Caco-2 (cell line): ENCODE data around the gene GADD45GIP1. TPM values are rescaled to one million over a fixed set of nuclear protein-coding genes. Genes with fewer than 3 reads are reported as not detected.

Source experiments
- BruUV-seq: library from RNA; stranded (reverse); fragments of 400-500 nt; replicated peaks from 2 replicates; lab custom pipeline; 2021; lab: Mats Ljungman, UMichigan
- CTCF ChIA-PET: fragments of 300-600 bp; sonication (Branson Sonifier 250); formaldehyde crosslinking; loops from one replicate; lab custom pipeline; 2022; ENCODE audit warnings: antibody characterized with exemption; lab: Charles Lee
- POLR2A ChIA-PET: fragments of 300-600 bp; sonication (Branson Sonifier 250); formaldehyde crosslinking; loops from one replicate; lab custom pipeline; 2022; ENCODE audit warnings: antibody characterized with exemption; lab: Charles Lee
- DNase-seq, 2 experiments: peaks; one replicate each; pipeline versions ENCODE4 v3.0.0 to v3.0.0-alpha.2; 2020 to 2022
- H3K27me3 ChIP-seq: replicated peaks from 2 replicates; pipeline ENCODE4 v1.6.0; 2011; ENCODE audit warnings: low read length; ENCODE audit not compliant: control insufficient read depth, insufficient read depth
- H3K36me3 ChIP-seq: 2 replicates; pipeline ENCODE4 v1.5.1; 2011; ENCODE audit warnings: low read length; ENCODE audit not compliant: control insufficient read depth, insufficient read depth
- H3K4me1 ChIP-seq: fragments of 250-450 bp; sonication (Bioruptor Pico); 2 replicates; pipeline ENCODE4 v1.5.1; 2020; ENCODE audit warnings: mild to moderate bottlenecking
- H3K4me3 ChIP-seq: 2 replicates; pipeline ENCODE4 v1.5.1; 2011; ENCODE audit warnings: low read depth, mild to moderate bottlenecking, control low read depth, low read length
- H3K9me3 ChIP-seq: fragments of 250-450 bp; sonication (Bioruptor Pico); 2 replicates; pipeline ENCODE4 v1.5.1; 2020; ENCODE audit warnings: mild to moderate bottlenecking, moderate library complexity
- H3K27ac Mint-ChIP-seq: one replicate; pipeline ENCODE4 v1.8.0; 2022; ENCODE audit warnings: mixed read lengths; ENCODE audit not compliant: unreplicated experiment
- H3K27me3 Mint-ChIP-seq: one replicate; pipeline ENCODE4 v1.8.0; 2022; ENCODE audit warnings: mixed read lengths; ENCODE audit not compliant: insufficient read depth, unreplicated experiment
- H3K36me3 Mint-ChIP-seq: one replicate; pipeline ENCODE4 v1.8.0; 2022; ENCODE audit warnings: mild to moderate bottlenecking, mixed read lengths; ENCODE audit not compliant: insufficient read depth, unreplicated experiment
- H3K4me1 Mint-ChIP-seq: one replicate; pipeline ENCODE4 v1.8.0; 2022; ENCODE audit warnings: low read depth, mixed read lengths; ENCODE audit not compliant: unreplicated experiment
- H3K4me3 Mint-ChIP-seq: one replicate; pipeline ENCODE4 v1.8.0; 2022; ENCODE audit warnings: mild to moderate bottlenecking, moderate library complexity, mixed read lengths; ENCODE audit not compliant: unreplicated experiment
- H3K9me3 Mint-ChIP-seq: one replicate; pipeline ENCODE4 v1.8.0; 2022; ENCODE audit warnings: mixed read lengths; ENCODE audit not compliant: unreplicated experiment
- CTCF ChIP-seq, 2 experiments: fragments of 200-600 bp in 1 of 2; IDR thresholded peaks; 1 replicate in 1 of 2; 2 replicates in 1 of 2; pipeline versions ENCODE4 v1.5.1 to v1.8.0; 2011 to 2022; ENCODE audit warnings: antibody characterized with exemption in 1 of 2, control low read depth in 1 of 2, inconsistent platforms in 1 of 2, low read depth in 1 of 2, low read length in 1 of 2, mild to moderate bottlenecking in 1 of 2, moderate library complexity in 1 of 2; ENCODE audit not compliant: insufficient read depth in 1 of 2, severe bottlenecking in 1 of 2, unreplicated experiment in 1 of 2
- intact Hi-C: fragments of 100-400 bp; cut with micrococcal nuclease; formaldehyde crosslinking; loops from one replicate; pipeline ENCODE4 v1.10.0; 2022; ENCODE audit not compliant: unreplicated experiment
- total RNA-seq: library from RNA; stranded (reverse); gene quantifications from 2 replicates; pipeline ENCODE4 v1.2.3, GENCODE V29; 2022

The GADD45GIP1 gene
- total RNA-seq, 1 experiment from 2014 or later = 39.3 TPM

GRCh38 chr19:12987781-12988180, 30.8 kb upstream of the GADD45GIP1 start:
- H3K9me3 ChIP-seq = no peaks in the 10 kb centered on the region; the same call in 1 of the 2 replicates
- TF ChIP-seq CTCF (IDR thresholded peaks at IDR 0.05; ENCODE audit: insufficient read depth in 1 of 2, low read depth in 1 of 2, low read length in 1 of 2, severe bottlenecking in 1 of 2, unreplicated experiment in 1 of 2) = no peak
- BruUV-seq = no TSS peak
- Mint-ChIP-seq H3K27ac (no peak overlapping the region), H3K4me1 (no peaks in the 10 kb centered on the region), H3K27me3 (peaks cover 5% of the 10 kb centered on the region), H3K9me3 (no peaks in the 10 kb centered on the region), H3K4me3 (no peak overlapping the region), H3K36me3 (no peaks in the 10 kb centered on the region)
- intact Hi-C loops = loop anchor here (1.0 kb wide), 1 partner anchor 26 kb away; no protein-coding TSS in a partner anchor
- ChIA-PET CTCF (no interaction called here), POLR2A (no interaction called here)
- H3K27me3 ChIP-seq = no peaks in the 10 kb centered on the region
- no peaks in the 10 kb centered on the region for H3K36me3 ChIP-seq
- H3K4me3 ChIP-seq = no peak overlapping the region
- peaks cover 3% of the 10 kb centered on the region; the same call in 1 of the 2 replicates for H3K4me1 ChIP-seq
- no peak for DNase-seq

GRCh38 chr19:12987190-12987589, 30.2 kb upstream of the GADD45GIP1 start:
- H3K27me3 Mint-ChIP-seq = peaks cover 4% of the 10 kb centered on the region
- intact Hi-C loops = no loop called here
- no peaks in the 10 kb centered on the region; the same call in 1 of the 2 replicates for H3K9me3 ChIP-seq
- H3K4me3 Mint-ChIP-seq = no peak overlapping the region
- no TSS peak for BruUV-seq
- POLR2A ChIA-PET = no interaction called here
- TF ChIP-seq CTCF (IDR thresholded peaks at IDR 0.05; ENCODE audit: insufficient read depth in 1 of 2, low read depth in 1 of 2, low read length in 1 of 2, severe bottlenecking in 1 of 2, unreplicated experiment in 1 of 2) = no peak
- H3K4me1 Mint-ChIP-seq = no peaks in the 10 kb centered on the region
- H3K4me3 ChIP-seq = no peak overlapping the region
- no peak for DNase-seq
- CTCF ChIA-PET = no interaction called here
- no peaks in the 10 kb centered on the region for H3K9me3 Mint-ChIP-seq
- no peaks in the 10 kb centered on the region for H3K27me3 ChIP-seq
- no peak overlapping the region for H3K27ac Mint-ChIP-seq
- H3K36me3 ChIP-seq = no peaks in the 10 kb centered on the region
- H3K36me3 Mint-ChIP-seq = no peaks in the 10 kb centered on the region
- H3K4me1 ChIP-seq = peaks cover 3% of the 10 kb centered on the region; the same call in 1 of the 2 replicates

- Mint-ChIP-seq H3K36me3 (no peaks in the 10 kb centered on the region), H3K4me3 (no peak overlapping the region), H3K27me3 (peaks cover 2% of the 10 kb centered on the region), H3K27ac (no peak overlapping the region), H3K4me1 (no peaks in the 10 kb centered on the region), H3K9me3 (no peaks in the 10 kb centered on the region)
- no TSS peak for BruUV-seq
- intact Hi-C loops = no loop called here
- Histone ChIP-seq H3K27me3 (no peaks in the 10 kb centered on the region), H3K4me1 (peaks cover 3% of the 10 kb centered on the region; the same call in 1 of the 2 replicates), H3K9me3 (no peaks in the 10 kb centered on the region; the same call in 1 of the 2 replicates), H3K4me3 (no peak overlapping the region), H3K36me3 (no peaks in the 10 kb centered on the region)
- ChIA-PET POLR2A (no interaction called here), CTCF (no interaction called here)
- DNase-seq = no peak
- TF ChIP-seq CTCF (IDR thresholded peaks at IDR 0.05; ENCODE audit: insufficient read depth in 1 of 2, low read depth in 1 of 2, low read length in 1 of 2, severe bottlenecking in 1 of 2, unreplicated experiment in 1 of 2) = no peak
These were observed 29.7 kb upstream of the GADD45GIP1 start for GRCh38 chr19:12986726-12987125.
